ENCODE data around the gene DENND1A. TPM values are rescaled to one million over a fixed set of nuclear protein-coding genes. Genes with fewer than 3 reads are reported as not detected.
A peak's percentile ranks its signal among the peaks of the same experiment; 100 is the strongest.

DENND1A gene
- total and polyA plus RNA-seq, 8 donors, result 4.4 to 109 (median 21.4) TPM

GRCh38 chr9:123551734-123552133 is 378.2 kb downstream of the DENND1A start:
- no peaks in the 10 kb centered on the region for H3K9me3 ChIP-seq
- H3K4me1 ChIP-seq, result no peaks in the 10 kb centered on the region
- no peak overlapping the region for H3K27ac ChIP-seq
- no peaks in the 10 kb centered on the region for H3K27me3 ChIP-seq
- peaks cover 6 to 30% (median 23%) of the 10 kb centered on the region in 4 donors for H3K36me3 ChIP-seq
- intact Hi-C loops (cut with DNase I; ENCODE audit: low total_unique reads), result no loop called here
- 84 to 97% (median 95%) methylated on average over 7 to 10 of the region's 10 CpGs for WGBS, 5 donors
- H3K4me3 ChIP-seq, result no peak overlapping the region
- TF ChIP-seq, protein P1, sequence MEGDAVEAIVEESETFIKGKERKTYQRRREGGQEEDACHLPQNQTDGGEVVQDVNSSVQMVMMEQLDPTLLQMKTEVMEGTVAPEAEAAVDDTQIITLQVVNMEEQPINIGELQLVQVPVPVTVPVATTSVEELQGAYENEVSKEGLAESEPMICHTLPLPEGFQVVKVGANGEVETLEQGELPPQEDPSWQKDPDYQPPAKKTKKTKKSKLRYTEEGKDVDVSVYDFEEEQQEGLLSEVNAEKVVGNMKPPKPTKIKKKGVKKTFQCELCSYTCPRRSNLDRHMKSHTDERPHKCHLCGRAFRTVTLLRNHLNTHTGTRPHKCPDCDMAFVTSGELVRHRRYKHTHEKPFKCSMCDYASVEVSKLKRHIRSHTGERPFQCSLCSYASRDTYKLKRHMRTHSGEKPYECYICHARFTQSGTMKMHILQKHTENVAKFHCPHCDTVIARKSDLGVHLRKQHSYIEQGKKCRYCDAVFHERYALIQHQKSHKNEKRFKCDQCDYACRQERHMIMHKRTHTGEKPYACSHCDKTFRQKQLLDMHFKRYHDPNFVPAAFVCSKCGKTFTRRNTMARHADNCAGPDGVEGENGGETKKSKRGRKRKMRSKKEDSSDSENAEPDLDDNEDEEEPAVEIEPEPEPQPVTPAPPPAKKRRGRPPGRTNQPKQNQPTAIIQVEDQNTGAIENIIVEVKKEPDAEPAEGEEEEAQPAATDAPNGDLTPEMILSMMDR (IDR thresholded peaks at IDR 0.05), result no peak
- no peak for TF ChIP-seq EP300 (IDR thresholded peaks at IDR 0.05)
- no peak for TF ChIP-seq POLR2A (IDR thresholded peaks at IDR 0.05)
- no peak for TF ChIP-seq POLR2AphosphoS5 (IDR thresholded peaks at IDR 0.05)
- DNase-seq, result no peak

DNA sequence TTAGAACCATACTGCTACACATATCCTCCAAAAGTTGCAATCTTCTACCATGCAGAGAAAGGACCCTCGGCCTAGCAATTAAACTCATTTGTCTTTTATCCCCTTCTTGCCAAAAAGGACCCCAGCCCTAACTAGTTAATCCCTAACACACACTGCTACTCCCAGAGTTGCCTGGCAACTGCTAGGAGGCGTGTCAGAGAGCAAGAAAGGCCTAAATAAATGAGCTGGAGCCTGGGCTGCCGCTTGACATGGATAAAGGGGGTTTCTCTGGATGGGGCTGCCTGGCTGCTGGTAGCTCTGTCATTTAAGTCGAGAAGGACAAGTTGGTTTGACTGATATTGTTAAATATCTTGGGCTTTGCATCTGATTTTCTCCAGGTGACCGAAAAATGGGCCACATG is 379.1 kb downstream of the DENND1A start:
- H3K36me3 ChIP-seq, result peaks cover 0 to 21% (median 13%) of the 10 kb centered on the region in 4 donors
- WGBS, 5 donors, result 66 to 80% (median 72%) methylated on average over 5 of the region's 5 CpGs
- no peak overlapping the region for H3K27ac ChIP-seq
- H3K27me3 ChIP-seq, result no peaks in the 10 kb centered on the region
- no peak for TF ChIP-seq EP300 (IDR thresholded peaks at IDR 0.05)
- TF ChIP-seq POLR2AphosphoS5 (IDR thresholded peaks at IDR 0.05), result no peak
- no peak for TF ChIP-seq POLR2A (IDR thresholded peaks at IDR 0.05)
- TF ChIP-seq, protein P1 (IDR thresholded peaks at IDR 0.05), result no peak
- H3K4me1 ChIP-seq, result no peaks in the 10 kb centered on the region
- DNase-seq, result peak in 1 of 2 donors; percentile 63
- H3K9me3 ChIP-seq, result no peaks in the 10 kb centered on the region
- no peak overlapping the region for H3K4me3 ChIP-seq
- intact Hi-C loops (cut with DNase I; ENCODE audit: low total_unique reads), result no loop called here

DNA sequence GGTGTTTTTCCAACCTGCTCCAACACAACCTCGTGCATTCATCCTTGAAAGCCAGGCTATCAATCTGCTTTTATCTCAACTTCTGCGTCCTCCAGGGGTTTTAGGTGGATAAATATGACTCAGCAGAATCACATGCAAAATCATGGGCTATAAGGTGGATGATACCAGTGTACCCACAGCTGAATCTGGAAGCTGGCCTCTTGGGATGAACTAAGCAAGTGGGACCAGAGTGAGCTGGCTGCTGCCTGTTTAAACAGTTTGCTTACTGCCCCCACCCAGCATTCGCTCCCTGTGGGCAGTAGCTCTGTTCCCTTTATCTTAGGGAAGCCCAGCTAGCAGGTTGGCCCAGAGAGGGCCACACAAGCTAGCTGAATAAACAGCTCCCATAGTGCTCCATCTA is 379.9 kb downstream of the DENND1A start:
- DNase-seq, result no peak
- intact Hi-C loops (cut with DNase I; ENCODE audit: low total_unique reads), result no loop called here
- Histone ChIP-seq H3K27ac (no peak overlapping the region), H3K4me1 (no peaks in the 10 kb centered on the region), H3K36me3 (peaks cover 0 to 13% (median 7%) of the 10 kb centered on the region in 4 donors), H3K9me3 (no peaks in the 10 kb centered on the region), H3K27me3 (no peaks in the 10 kb centered on the region), H3K4me3 (no peak overlapping the region)
- no peak for TF ChIP-seq EP300 (IDR thresholded peaks at IDR 0.05)
- 49 to 71% (median 61%) methylated on average over 3 of the region's 3 CpGs for WGBS, 5 donors

- H3K4me1 ChIP-seq, result no peaks in the 10 kb centered on the region
- H3K27me3 ChIP-seq, result no peaks in the 10 kb centered on the region
- no peak overlapping the region for H3K4me3 ChIP-seq
- no peak for DNase-seq
- no peak for TF ChIP-seq POLR2A (IDR thresholded peaks at IDR 0.05)
- TF ChIP-seq POLR2AphosphoS5 (IDR thresholded peaks at IDR 0.05), result no peak
- no peak for TF ChIP-seq EP300 (IDR thresholded peaks at IDR 0.05)
- TF ChIP-seq, protein P1 (IDR thresholded peaks at IDR 0.05), result no peak
- 81 to 85% (median 84%) methylated on average over 9 of the region's 9 CpGs for WGBS, 5 donors
- no peak overlapping the region for H3K27ac ChIP-seq
- peaks cover 0 to 5% (median under 1%) of the 10 kb centered on the region in 4 donors for H3K36me3 ChIP-seq
- intact Hi-C loops (cut with DNase I; ENCODE audit: low total_unique reads), result no loop called here
- no peaks in the 10 kb centered on the region for H3K9me3 ChIP-seq
Observed at GRCh38 chr9:123548741-123549545, 381.0 kb downstream of the DENND1A start.
